OCI-LY7 (cell line): ENCODE results near the gene GEN1. TPM values are rescaled to one million over a fixed set of nuclear protein-coding genes. Genes with fewer than 3 reads are reported as not detected.

Source experiments
- total RNA-seq, 2 experiments: library from RNA; depleted of rRNA in 1 of 2; stranded (reverse); fragments of >200 nt in 1 of 2; shearing (Covaris generic) in 1 of 2; gene quantifications; 2 replicates each; pipeline ENCODE4 v1.2.3, GENCODE V29; 2014 to 2022

The GEN1 gene
- total RNA-seq, 2 experiments from 2014 or later = 52.5 to 112 TPM

Other genes with a start within 250 kb of the GEN1 start
- 0.05 and 0.35 TPM in 2 replicates for gene RAD51AP2, start 235.7 kb upstream of the GEN1 start, total RNA-seq (2014; rRNA removed; shearing (Covaris generic))
- gene RAD51AP2, start 235.7 kb upstream of the GEN1 start, total RNA-seq (2022) = 0.09 TPM in 1 of 2 replicates, not detected in the other
- gene VSNL1, start 213.4 kb upstream of the GEN1 start, total RNA-seq (2014; rRNA removed; shearing (Covaris generic)) = not detected in 2 replicates
- not detected in 2 replicates for gene VSNL1, start 213.4 kb upstream of the GEN1 start, total RNA-seq (2022)
- gene SMC6, start 328 bp upstream of the GEN1 start, total RNA-seq (2014; rRNA removed; shearing (Covaris generic)) = 37.0 and 48.9 TPM in 2 replicates
- gene SMC6, start 328 bp upstream of the GEN1 start, total RNA-seq (2022) = 62.4 and 70.7 TPM in 2 replicates
- not detected in 2 replicates for gene MSGN1, start 62.3 kb downstream of the GEN1 start, total RNA-seq (2014; rRNA removed; shearing (Covaris generic))
- not detected in 2 replicates for gene MSGN1, start 62.3 kb downstream of the GEN1 start, total RNA-seq (2022)
- gene KCNS3, start 124.5 kb downstream of the GEN1 start, total RNA-seq (2014; rRNA removed; shearing (Covaris generic)) = not detected in 2 replicates
- not detected in 2 replicates for gene KCNS3, start 124.5 kb downstream of the GEN1 start, total RNA-seq (2022)